ENCODE measurements around the gene KCNE1. TPM values are rescaled to one million over a fixed set of nuclear protein-coding genes. Genes with fewer than 3 reads are reported as not detected.
"Not testable (repeated sequence)": the region's sequence is repeated elsewhere in the genome, so short reads cannot be mapped to it uniquely, and the experiment has no call there.

Gene KCNE1
- total RNA-seq, 1 donor from 2014 or later = 21.7 TPM

DNA sequence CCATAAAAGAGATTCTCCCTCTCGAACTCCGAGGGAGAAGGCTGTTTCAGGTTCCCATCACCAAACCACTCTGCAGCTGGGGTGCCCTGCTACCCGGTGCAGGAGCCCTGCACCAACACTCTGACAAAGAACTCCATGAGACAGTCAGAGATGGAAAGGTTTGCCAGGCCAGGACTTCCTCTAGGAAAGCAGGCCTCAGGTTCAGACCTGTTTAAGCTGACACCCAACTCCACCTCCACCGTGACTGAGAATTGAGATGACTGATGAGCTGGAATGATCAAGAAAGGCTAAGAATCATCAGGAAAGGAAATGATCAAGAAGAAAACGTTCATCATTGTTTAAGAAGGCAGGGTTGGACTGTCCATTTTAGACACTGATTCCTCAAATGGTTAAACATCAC lies 46.2 kb upstream of the KCNE1 start:
- DNase-seq (no peak), ATAC-seq (no peak)
- Histone ChIP-seq H3K27ac (no peak overlapping the region), H3K9me3 (no peaks in the 10 kb centered on the region), H3K4me3 (no peak overlapping the region), H3K27me3 (ENCODE audit: low read depth) (no peaks in the 10 kb centered on the region), H3K36me3 (no peaks in the 10 kb centered on the region), H3K4me1 (no peaks in the 10 kb centered on the region)
- intact Hi-C loops (cut with DNase I) = no loop called here
- TF ChIP-seq, protein P1, sequence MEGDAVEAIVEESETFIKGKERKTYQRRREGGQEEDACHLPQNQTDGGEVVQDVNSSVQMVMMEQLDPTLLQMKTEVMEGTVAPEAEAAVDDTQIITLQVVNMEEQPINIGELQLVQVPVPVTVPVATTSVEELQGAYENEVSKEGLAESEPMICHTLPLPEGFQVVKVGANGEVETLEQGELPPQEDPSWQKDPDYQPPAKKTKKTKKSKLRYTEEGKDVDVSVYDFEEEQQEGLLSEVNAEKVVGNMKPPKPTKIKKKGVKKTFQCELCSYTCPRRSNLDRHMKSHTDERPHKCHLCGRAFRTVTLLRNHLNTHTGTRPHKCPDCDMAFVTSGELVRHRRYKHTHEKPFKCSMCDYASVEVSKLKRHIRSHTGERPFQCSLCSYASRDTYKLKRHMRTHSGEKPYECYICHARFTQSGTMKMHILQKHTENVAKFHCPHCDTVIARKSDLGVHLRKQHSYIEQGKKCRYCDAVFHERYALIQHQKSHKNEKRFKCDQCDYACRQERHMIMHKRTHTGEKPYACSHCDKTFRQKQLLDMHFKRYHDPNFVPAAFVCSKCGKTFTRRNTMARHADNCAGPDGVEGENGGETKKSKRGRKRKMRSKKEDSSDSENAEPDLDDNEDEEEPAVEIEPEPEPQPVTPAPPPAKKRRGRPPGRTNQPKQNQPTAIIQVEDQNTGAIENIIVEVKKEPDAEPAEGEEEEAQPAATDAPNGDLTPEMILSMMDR (IDR thresholded peaks at IDR 0.05) = no peak

DNA sequence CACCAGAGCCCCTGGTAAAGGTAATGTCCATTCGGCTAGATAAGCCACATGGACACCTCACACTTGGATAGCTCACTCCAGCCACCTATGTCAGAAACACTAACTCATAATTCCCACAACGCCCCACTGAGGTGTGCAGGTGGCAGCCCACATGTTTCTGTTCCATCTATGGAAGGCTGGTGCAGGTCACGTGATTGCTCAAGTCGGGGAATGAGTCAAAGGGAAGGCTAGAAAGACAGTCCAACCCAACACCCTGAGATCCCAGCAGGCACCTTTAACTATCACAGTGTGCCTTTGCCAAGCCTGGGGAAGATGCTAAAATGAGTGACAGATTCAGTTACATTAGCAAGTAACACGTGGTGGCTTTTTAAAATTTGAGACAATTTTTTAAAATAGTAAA lies 45.3 kb upstream of the KCNE1 start:
- Histone ChIP-seq H3K9me3 (no peaks in the 10 kb centered on the region), H3K36me3 (no peaks in the 10 kb centered on the region), H3K27me3 (ENCODE audit: low read depth) (no peaks in the 10 kb centered on the region), H3K27ac (no peak overlapping the region), H3K4me1 (no peaks in the 10 kb centered on the region), H3K4me3 (no peak overlapping the region)
- intact Hi-C loops (cut with DNase I) = no loop called here
- TF ChIP-seq, protein P1 (IDR thresholded peaks at IDR 0.05) = no peak
- ATAC-seq = no peak
- no peak for DNase-seq

DNA sequence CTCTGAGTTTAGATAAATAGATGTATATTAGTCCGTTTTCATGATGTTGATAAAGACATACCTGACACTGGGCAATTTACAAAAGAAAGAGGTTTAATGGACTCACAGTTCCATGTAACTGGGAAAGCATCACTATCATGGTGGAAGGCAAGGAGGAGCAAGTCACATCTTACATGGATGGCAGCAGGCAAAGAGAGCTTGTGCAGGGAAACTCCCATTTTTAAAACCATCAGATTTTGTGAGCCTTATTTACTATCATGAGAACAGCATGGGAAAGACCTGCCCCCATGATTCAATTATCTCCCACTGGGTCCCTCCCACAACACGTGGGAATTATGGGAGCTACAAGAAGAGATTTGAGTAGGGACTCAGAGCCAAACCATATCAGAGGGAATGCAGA lies 42.7 kb upstream of the KCNE1 start:
- DNase-seq; intact Hi-C loops (cut with DNase I); H3K4me1 ChIP-seq; H3K27ac ChIP-seq; H3K36me3 ChIP-seq; H3K27me3 ChIP-seq (ENCODE audit: low read depth); ATAC-seq; H3K9me3 ChIP-seq; H3K4me3 ChIP-seq: not testable (repeated sequence)

DNA sequence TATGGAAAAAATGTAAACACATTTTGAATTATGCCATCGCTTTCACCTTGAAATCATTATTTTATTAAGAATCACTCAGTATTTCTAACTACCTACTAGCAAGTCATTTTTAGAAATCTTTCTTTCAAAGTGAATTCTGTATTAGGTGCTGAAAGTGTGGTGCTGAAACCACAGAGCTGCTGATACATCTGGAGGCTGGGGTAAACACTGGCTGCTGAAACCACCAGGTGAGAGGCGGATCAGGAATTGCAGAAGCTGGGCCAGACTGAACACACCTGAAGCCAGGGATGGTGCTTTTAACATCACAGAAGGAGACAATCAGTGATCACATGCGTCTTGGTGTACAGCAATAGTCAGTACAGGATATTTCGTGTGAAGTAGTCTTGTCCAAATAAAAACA lies 42.2 kb upstream of the KCNE1 start:
- DNase-seq (no peak), ATAC-seq (no peak)
- H3K27ac ChIP-seq = no peak overlapping the region
- no peaks in the 10 kb centered on the region for H3K4me1 ChIP-seq
- no peaks in the 10 kb centered on the region for H3K9me3 ChIP-seq
- no peak overlapping the region for H3K4me3 ChIP-seq
- intact Hi-C loops (cut with DNase I) = no loop called here
- H3K27me3 ChIP-seq (ENCODE audit: low read depth) = no peaks in the 10 kb centered on the region
- no peaks in the 10 kb centered on the region for H3K36me3 ChIP-seq
- TF ChIP-seq, protein P1 (IDR thresholded peaks at IDR 0.05) = no peak

DNA sequence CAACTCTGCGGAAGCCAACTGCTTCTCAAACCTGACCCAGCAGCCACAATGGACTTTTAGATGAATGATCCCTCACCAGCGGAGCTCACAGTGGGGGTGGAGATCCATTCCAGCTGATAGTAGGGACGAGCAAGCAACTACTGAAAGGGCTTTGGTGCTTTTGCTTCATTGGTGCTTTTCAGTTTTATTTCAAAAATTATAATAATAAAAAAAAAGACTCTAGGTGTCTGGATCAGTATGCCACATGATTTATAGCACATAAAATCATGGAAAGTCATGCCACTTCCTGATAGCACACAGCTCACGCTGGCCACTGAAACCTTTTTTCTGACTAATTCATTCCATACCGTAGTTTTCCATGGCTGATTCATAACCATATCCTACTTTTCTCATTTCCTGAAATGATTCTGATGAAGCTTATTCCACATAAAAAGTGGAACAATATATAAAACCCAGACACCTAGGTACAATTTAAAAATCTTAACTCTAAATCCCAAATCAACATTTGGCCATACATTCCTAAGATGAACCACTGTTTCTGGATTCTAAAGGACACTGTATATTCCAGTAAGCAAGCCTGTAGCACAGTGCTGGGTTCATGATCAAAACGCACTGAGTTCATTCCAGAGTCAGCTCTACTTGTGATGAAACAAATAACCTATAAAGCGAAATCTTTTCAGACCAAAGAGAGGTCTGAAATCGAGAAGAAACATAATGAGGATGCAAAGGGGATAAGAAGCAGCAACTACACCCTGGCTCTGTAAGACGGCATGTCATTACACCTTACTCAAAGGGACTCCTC lies 41.3 kb upstream of the KCNE1 start:
- intact Hi-C loops (cut with DNase I) = no loop called here
- no peak overlapping the region for H3K4me3 ChIP-seq
- ATAC-seq (no peak), DNase-seq (no peak)
- no peaks in the 10 kb centered on the region for H3K9me3 ChIP-seq
- no peaks in the 10 kb centered on the region for H3K36me3 ChIP-seq
- TF ChIP-seq, protein P1 (IDR thresholded peaks at IDR 0.05) = no peak
- H3K27me3 ChIP-seq (ENCODE audit: low read depth) = no peaks in the 10 kb centered on the region
- no peaks in the 10 kb centered on the region for H3K4me1 ChIP-seq
- no peak overlapping the region for H3K27ac ChIP-seq

DNA sequence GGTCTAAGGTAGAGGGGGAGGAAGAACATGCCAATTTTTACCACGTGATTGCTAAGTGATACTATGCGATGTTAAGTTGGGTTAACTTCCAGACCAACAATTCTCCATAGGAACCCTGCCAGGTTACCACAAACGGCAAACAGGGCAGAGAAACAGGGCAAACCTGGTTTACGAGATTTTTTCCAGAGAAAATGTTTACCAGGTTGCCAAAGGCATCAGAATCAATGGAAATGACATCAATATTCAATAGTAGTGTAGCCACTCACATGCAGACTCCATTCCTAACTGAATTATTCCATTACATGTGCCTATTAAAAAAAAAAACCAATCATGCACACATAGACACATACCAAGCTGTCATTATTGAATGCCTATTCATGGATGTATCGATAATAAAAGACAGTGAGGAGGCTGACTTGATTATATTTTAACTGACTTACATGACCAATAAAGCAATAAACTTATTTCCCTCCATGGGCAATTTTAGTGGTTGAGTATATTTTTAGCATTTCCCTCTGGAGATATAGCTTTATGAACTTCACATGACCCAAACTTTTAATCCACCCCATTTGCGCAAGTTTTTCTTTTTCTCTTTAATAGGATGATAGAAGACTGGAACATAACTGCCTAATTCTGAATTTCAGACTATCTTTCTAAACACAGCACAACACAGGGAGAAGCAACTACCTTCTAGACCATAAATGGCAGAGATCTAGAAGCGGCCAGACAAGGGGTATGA lies 40.5 kb upstream of the KCNE1 start:
- Histone ChIP-seq H3K27me3 (ENCODE audit: low read depth) (no peaks in the 10 kb centered on the region), H3K4me3 (no peak overlapping the region), H3K9me3 (no peaks in the 10 kb centered on the region), H3K4me1 (no peaks in the 10 kb centered on the region), H3K27ac (no peak overlapping the region), H3K36me3 (no peaks in the 10 kb centered on the region)
- no peak for DNase-seq
- intact Hi-C loops (cut with DNase I) = no loop called here
- TF ChIP-seq, protein P1 (IDR thresholded peaks at IDR 0.05) = no peak
- no peak for ATAC-seq
